GM12892 (cell line): Measurements from ENCODE around the gene HP1BP3.

Source experiments
- POLR2A ChIP-seq: IDR thresholded peaks from 2 replicates; pipeline ENCODE4 v1.6.1; 2011; ENCODE audit warnings: low read depth, low read length, control low read depth
- POLR2AphosphoS5 ChIP-seq: IDR thresholded peaks from 2 replicates; pipeline ENCODE4 v1.6.1; 2011; ENCODE audit warnings: low read depth, low read length, control low read depth
- TAF1 ChIP-seq: IDR thresholded peaks from 2 replicates; pipeline ENCODE4 v1.6.1; 2011; ENCODE audit warnings: low read depth, mild to moderate bottlenecking, control low read depth, low read length, borderline replicate concordance

DNA sequence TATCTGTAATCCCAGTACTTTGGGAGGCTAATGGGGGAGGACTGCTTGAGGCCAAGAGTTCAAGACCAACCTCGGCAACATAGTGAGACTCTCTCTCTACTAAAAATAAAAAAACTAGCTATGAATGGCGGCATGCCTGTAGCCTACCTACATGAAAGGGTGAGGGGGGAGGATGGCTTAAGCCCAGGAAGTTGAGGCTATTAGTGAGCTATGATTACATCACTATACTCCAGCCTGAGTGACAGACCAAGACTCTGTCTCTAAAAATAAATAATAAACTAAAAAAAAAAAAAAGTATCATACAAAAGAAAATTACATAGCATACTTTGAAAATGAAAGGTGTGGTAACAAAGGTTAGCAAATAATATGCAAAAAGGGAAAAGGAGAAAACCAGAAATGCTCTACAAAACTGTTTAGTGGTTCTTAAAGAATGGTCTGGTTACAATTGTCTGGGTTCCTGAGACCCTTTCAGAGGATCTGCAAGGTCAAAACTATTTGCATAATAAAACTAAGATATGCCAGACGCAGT is 35.6 kb downstream of the HP1BP3 start:
- TF ChIP-seq POLR2A (no peak), TAF1 (no peak), POLR2AphosphoS5 (no peak)
